ENCODE results near the gene RAI2.

GRCh38 chrX:17833954-17834353 lies 27.1 kb downstream of the RAI2 start:
- no peak for TF ChIP-seq CTCF (IDR thresholded peaks at IDR 0.05)
- no peak for TF ChIP-seq EZH2phosphoT487 (IDR thresholded peaks at IDR 0.05)
